ENCODE results near the gene ERLIN1.

The ERLIN1 gene

GRCh38 chr10:100122780-100123179 lies 63.0 kb downstream of the ERLIN1 start:
- no peaks in the 10 kb centered on the region for H3K9me3 ChIP-seq (ENCODE audit: control insufficient read depth, low read length)
- no peaks in the 10 kb centered on the region for H3K4me1 ChIP-seq (ENCODE audit: control insufficient read depth, insufficient read depth, low read length, poor library complexity, severe bottlenecking)

GRCh38 chr10:100120550-100120949 lies 65.3 kb downstream of the ERLIN1 start:
- no peak for DNase-seq
- Histone ChIP-seq H3K4me3 (ENCODE audit: insufficient read depth, low read depth, low read length, poor library complexity, severe bottlenecking) (no peak overlapping the region), H3K27ac (ENCODE audit: insufficient read depth, low read length, poor library complexity, severe bottlenecking) (no peak overlapping the region), H3K36me3 (ENCODE audit: control insufficient read depth, insufficient read depth, low read length) (no peaks in the 10 kb centered on the region), H3K4me1 (ENCODE audit: control insufficient read depth, insufficient read depth, low read length, poor library complexity, severe bottlenecking) (no peaks in the 10 kb centered on the region), H3K27me3 (replicated peaks; ENCODE audit: control insufficient read depth, insufficient read depth, low read length, poor library complexity, severe bottlenecking) (no peaks in the 10 kb centered on the region), H3K9me3 (ENCODE audit: control insufficient read depth, low read length) (no peaks in the 10 kb centered on the region)

More at GRCh38 chr10:100122780-100123179, 63.0 kb downstream of the ERLIN1 start:
- DNase-seq: no peak
- H3K36me3 ChIP-seq (ENCODE audit: control insufficient read depth, insufficient read depth, low read length): no peaks in the 10 kb centered on the region
- no peaks in the 10 kb centered on the region for H3K27me3 ChIP-seq (replicated peaks; ENCODE audit: control insufficient read depth, insufficient read depth, low read length, poor library complexity, severe bottlenecking)
- no peak overlapping the region for H3K27ac ChIP-seq (ENCODE audit: insufficient read depth, low read length, poor library complexity, severe bottlenecking)
- H3K4me3 ChIP-seq (ENCODE audit: insufficient read depth, low read depth, low read length, poor library complexity, severe bottlenecking): no peak overlapping the region

GRCh38 chr10:100119726-100120125 lies 66.1 kb downstream of the ERLIN1 start:
- no peaks in the 10 kb centered on the region for H3K9me3 ChIP-seq (ENCODE audit: control insufficient read depth, low read length)
- H3K27me3 ChIP-seq (replicated peaks; ENCODE audit: control insufficient read depth, insufficient read depth, low read length, poor library complexity, severe bottlenecking): no peaks in the 10 kb centered on the region
- no peaks in the 10 kb centered on the region for H3K36me3 ChIP-seq (ENCODE audit: control insufficient read depth, insufficient read depth, low read length)
- no peak overlapping the region for H3K4me3 ChIP-seq (ENCODE audit: insufficient read depth, low read depth, low read length, poor library complexity, severe bottlenecking)
- no peak for DNase-seq
- no peak overlapping the region for H3K27ac ChIP-seq (ENCODE audit: insufficient read depth, low read length, poor library complexity, severe bottlenecking)
- H3K4me1 ChIP-seq (ENCODE audit: control insufficient read depth, insufficient read depth, low read length, poor library complexity, severe bottlenecking): no peaks in the 10 kb centered on the region

GRCh38 chr10:100114976-100115770 lies 70.7 kb downstream of the ERLIN1 start:
- H3K4me3 ChIP-seq (ENCODE audit: insufficient read depth, low read depth, low read length, poor library complexity, severe bottlenecking): no peak overlapping the region
- no peak for DNase-seq
- no peak overlapping the region for H3K27ac ChIP-seq (ENCODE audit: insufficient read depth, low read length, poor library complexity, severe bottlenecking)
- no peaks in the 10 kb centered on the region for H3K4me1 ChIP-seq (ENCODE audit: control insufficient read depth, insufficient read depth, low read length, poor library complexity, severe bottlenecking)
- H3K9me3 ChIP-seq (ENCODE audit: control insufficient read depth, low read length): no peaks in the 10 kb centered on the region
- H3K36me3 ChIP-seq (ENCODE audit: control insufficient read depth, insufficient read depth, low read length): no peaks in the 10 kb centered on the region
- no peaks in the 10 kb centered on the region for H3K27me3 ChIP-seq (replicated peaks; ENCODE audit: control insufficient read depth, insufficient read depth, low read length, poor library complexity, severe bottlenecking)

- no peaks in the 10 kb centered on the region for H3K9me3 ChIP-seq (ENCODE audit: control insufficient read depth, low read length)
- no peaks in the 10 kb centered on the region for H3K27me3 ChIP-seq (replicated peaks; ENCODE audit: control insufficient read depth, insufficient read depth, low read length, poor library complexity, severe bottlenecking)
- no peak overlapping the region for H3K4me3 ChIP-seq (ENCODE audit: insufficient read depth, low read depth, low read length, poor library complexity, severe bottlenecking)
- H3K4me1 ChIP-seq (ENCODE audit: control insufficient read depth, insufficient read depth, low read length, poor library complexity, severe bottlenecking): no peaks in the 10 kb centered on the region
- DNase-seq: no peak
- no peaks in the 10 kb centered on the region for H3K36me3 ChIP-seq (ENCODE audit: control insufficient read depth, insufficient read depth, low read length)
- H3K27ac ChIP-seq (ENCODE audit: insufficient read depth, low read length, poor library complexity, severe bottlenecking): no peak overlapping the region
Measured at GRCh38 chr10:100114460-100114859, 71.4 kb downstream of the ERLIN1 start.

GRCh38 chr10:100109670-100110069 lies 76.2 kb downstream of the ERLIN1 start:
- DNase-seq: no peak
- Histone ChIP-seq H3K27me3 (replicated peaks; ENCODE audit: control insufficient read depth, insufficient read depth, low read length, poor library complexity, severe bottlenecking) (no peaks in the 10 kb centered on the region), H3K4me1 (ENCODE audit: control insufficient read depth, insufficient read depth, low read length, poor library complexity, severe bottlenecking) (no peaks in the 10 kb centered on the region), H3K9me3 (ENCODE audit: control insufficient read depth, low read length) (no peaks in the 10 kb centered on the region), H3K36me3 (ENCODE audit: control insufficient read depth, insufficient read depth, low read length) (no peaks in the 10 kb centered on the region), H3K27ac (ENCODE audit: insufficient read depth, low read length, poor library complexity, severe bottlenecking) (no peak overlapping the region), H3K4me3 (ENCODE audit: insufficient read depth, low read depth, low read length, poor library complexity, severe bottlenecking) (no peak overlapping the region)

GRCh38 chr10:100106865-100107264 lies 79.0 kb downstream of the ERLIN1 start:
- Histone ChIP-seq H3K4me3 (ENCODE audit: insufficient read depth, low read depth, low read length, poor library complexity, severe bottlenecking) (no peak overlapping the region), H3K27ac (ENCODE audit: insufficient read depth, low read length, poor library complexity, severe bottlenecking) (no peak overlapping the region), H3K4me1 (ENCODE audit: control insufficient read depth, insufficient read depth, low read length, poor library complexity, severe bottlenecking) (no peaks in the 10 kb centered on the region), H3K27me3 (replicated peaks; ENCODE audit: control insufficient read depth, insufficient read depth, low read length, poor library complexity, severe bottlenecking) (no peaks in the 10 kb centered on the region), H3K36me3 (ENCODE audit: control insufficient read depth, insufficient read depth, low read length) (no peaks in the 10 kb centered on the region), H3K9me3 (ENCODE audit: control insufficient read depth, low read length) (no peaks in the 10 kb centered on the region)
- DNase-seq: no peak

GRCh38 chr10:100104300-100104699 lies 81.5 kb downstream of the ERLIN1 start:
- Histone ChIP-seq H3K27ac (ENCODE audit: insufficient read depth, low read length, poor library complexity, severe bottlenecking) (no peak overlapping the region), H3K27me3 (replicated peaks; ENCODE audit: control insufficient read depth, insufficient read depth, low read length, poor library complexity, severe bottlenecking) (no peaks in the 10 kb centered on the region), H3K9me3 (ENCODE audit: control insufficient read depth, low read length) (no peaks in the 10 kb centered on the region), H3K4me3 (ENCODE audit: insufficient read depth, low read depth, low read length, poor library complexity, severe bottlenecking) (no peak overlapping the region), H3K36me3 (ENCODE audit: control insufficient read depth, insufficient read depth, low read length) (no peaks in the 10 kb centered on the region), H3K4me1 (ENCODE audit: control insufficient read depth, insufficient read depth, low read length, poor library complexity, severe bottlenecking) (no peaks in the 10 kb centered on the region)
- DNase-seq: no peak

- Histone ChIP-seq H3K27ac (ENCODE audit: insufficient read depth, low read length, poor library complexity, severe bottlenecking) (no peak overlapping the region), H3K36me3 (ENCODE audit: control insufficient read depth, insufficient read depth, low read length) (no peaks in the 10 kb centered on the region), H3K9me3 (ENCODE audit: control insufficient read depth, low read length) (no peaks in the 10 kb centered on the region), H3K4me1 (ENCODE audit: control insufficient read depth, insufficient read depth, low read length, poor library complexity, severe bottlenecking) (no peaks in the 10 kb centered on the region), H3K4me3 (ENCODE audit: insufficient read depth, low read depth, low read length, poor library complexity, severe bottlenecking) (no peak overlapping the region), H3K27me3 (replicated peaks; ENCODE audit: control insufficient read depth, insufficient read depth, low read length, poor library complexity, severe bottlenecking) (no peaks in the 10 kb centered on the region)
- no peak for DNase-seq
Measured at GRCh38 chr10:100103581-100103980, 82.2 kb downstream of the ERLIN1 start.

GRCh38 chr10:100101192-100102076 lies 84.4 kb downstream of the ERLIN1 start:
- H3K4me3 ChIP-seq (ENCODE audit: insufficient read depth, low read depth, low read length, poor library complexity, severe bottlenecking): no peak overlapping the region
- H3K9me3 ChIP-seq (ENCODE audit: control insufficient read depth, low read length): no peaks in the 10 kb centered on the region
- no peak for DNase-seq
- H3K4me1 ChIP-seq (ENCODE audit: control insufficient read depth, insufficient read depth, low read length, poor library complexity, severe bottlenecking): no peaks in the 10 kb centered on the region
- no peaks in the 10 kb centered on the region for H3K27me3 ChIP-seq (replicated peaks; ENCODE audit: control insufficient read depth, insufficient read depth, low read length, poor library complexity, severe bottlenecking)
- H3K36me3 ChIP-seq (ENCODE audit: control insufficient read depth, insufficient read depth, low read length): no peaks in the 10 kb centered on the region
- H3K27ac ChIP-seq (ENCODE audit: insufficient read depth, low read length, poor library complexity, severe bottlenecking): no peak overlapping the region

All from effector memory CD4-positive, alpha-beta T cell (primary cell).